NCI-H2081 treated with DMSO at 0.1 percent for 48 hours (cell line): ENCODE results near the gene PLEKHJ1.

Experiments
- DNase-seq: peaks from one replicate; lab custom pipeline; 2025; lab: John Stamatoyannopoulos, UW

PLEKHJ1 gene

GRCh38 chr19:2269244-2270156 is 33.4 kb upstream of the PLEKHJ1 start:
- DNase-seq: peak; percentile 74

GRCh38 chr19:2268861-2269243 is 32.7 kb upstream of the PLEKHJ1 start:
- no peak for DNase-seq

GRCh38 chr19:2268480-2268830 is 32.3 kb upstream of the PLEKHJ1 start:
- DNase-seq: no peak

- no peak for DNase-seq
Measured at GRCh38 chr19:2266183-2266993, 30.3 kb upstream of the PLEKHJ1 start.

GRCh38 chr19:2261438-2262172 is 25.5 kb upstream of the PLEKHJ1 start:
- DNase-seq: no peak

GRCh38 chr19:2260341-2260805 is 24.2 kb upstream of the PLEKHJ1 start:
- DNase-seq: no peak

- no peak for DNase-seq
Measured at GRCh38 chr19:2259336-2259735, 23.2 kb upstream of the PLEKHJ1 start.

- no peak for DNase-seq
Measured at GRCh38 chr19:2255982-2256685, 20.0 kb upstream of the PLEKHJ1 start, which contains the start of gene JSRP1. JSRP1 (minus strand) TSS chr19:2256417; CDS start chr19:2255314, 1,103 bp downstream.

- no peak for DNase-seq
Measured at GRCh38 chr19:2255112-2255845, 19.1 kb upstream of the PLEKHJ1 start.

- no peak for DNase-seq
Measured at GRCh38 chr19:2254064-2254872, 18.1 kb upstream of the PLEKHJ1 start.

GRCh38 chr19:2253106-2254063 is 17.3 kb upstream of the PLEKHJ1 start:
- DNase-seq: no peak

GRCh38 chr19:2252797-2253105 is 16.6 kb upstream of the PLEKHJ1 start:
- no peak for DNase-seq

- no peak for DNase-seq
Measured at GRCh38 chr19:2252055-2252796, 16.1 kb upstream of the PLEKHJ1 start.

GRCh38 chr19:2251106-2252054 is 15.3 kb upstream of the PLEKHJ1 start:
- no peak for DNase-seq

- DNase-seq: no peak
Measured at GRCh38 chr19:2250766-2251105, 14.6 kb upstream of the PLEKHJ1 start.

GRCh38 chr19:2249880-2250765 is 14.0 kb upstream of the PLEKHJ1 start:
- no peak for DNase-seq
